ENCODE measurements around the gene KRAS.

Gene KRAS

DNA sequence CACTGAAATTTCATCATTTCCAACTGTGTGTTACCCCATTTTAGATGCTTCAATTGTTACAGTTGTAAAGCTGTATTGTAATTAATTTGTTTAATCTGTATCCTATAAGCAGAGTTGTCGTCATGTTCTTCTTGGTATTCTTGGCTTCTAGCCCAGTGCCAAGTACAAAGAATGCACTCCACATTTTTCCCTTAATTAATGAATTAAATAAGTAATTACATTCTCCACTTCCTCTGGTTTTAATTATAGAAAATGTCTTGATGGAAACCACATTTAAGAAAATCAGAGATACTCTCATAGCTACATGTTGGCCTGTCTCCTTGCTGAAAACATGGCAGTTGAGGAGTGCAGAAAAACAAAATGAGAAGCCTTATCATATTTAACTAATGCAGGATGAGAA lies 56.5 kb downstream of the KRAS start:
- no peak for FAIRE-seq

DNA sequence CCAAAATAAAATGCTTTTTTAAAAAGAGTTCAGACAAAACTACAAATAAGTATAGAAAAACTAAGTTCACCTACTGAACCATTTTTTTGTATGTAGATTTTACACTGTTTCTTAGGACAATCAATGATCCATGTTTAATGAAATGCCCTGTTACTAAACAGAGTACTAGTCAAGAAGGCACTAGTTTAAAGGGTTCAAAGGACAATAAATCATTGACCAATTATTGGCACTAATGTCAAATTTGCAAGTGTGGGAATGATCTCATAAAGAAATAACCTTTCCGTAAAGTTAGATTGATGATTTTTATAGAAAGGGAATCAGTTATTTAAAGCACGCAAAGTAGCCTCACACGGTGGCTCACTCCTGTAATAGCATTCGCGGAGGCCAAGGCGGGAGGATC lies 59.9 kb downstream of the KRAS start:
- no peak for FAIRE-seq

DNA sequence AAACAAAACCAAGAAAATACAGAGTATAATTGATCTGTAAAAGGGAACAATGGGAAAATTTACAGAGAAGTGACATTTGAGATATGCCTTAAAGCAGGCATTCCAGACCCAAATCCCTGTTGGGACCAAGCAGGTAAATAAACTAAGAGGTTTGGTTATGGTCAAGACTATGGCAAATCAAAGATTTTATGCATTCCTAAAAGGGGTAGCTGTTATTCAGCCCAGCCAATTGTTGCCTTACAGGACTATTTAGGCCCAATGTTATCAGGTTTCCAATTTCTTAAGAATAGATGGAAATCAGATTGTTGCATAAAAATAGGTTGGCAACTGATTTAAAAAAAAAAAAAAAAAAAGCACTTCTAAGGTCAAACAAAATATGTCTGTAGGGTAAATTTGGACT lies 61.1 kb downstream of the KRAS start:
- FAIRE-seq, result no peak

DNA sequence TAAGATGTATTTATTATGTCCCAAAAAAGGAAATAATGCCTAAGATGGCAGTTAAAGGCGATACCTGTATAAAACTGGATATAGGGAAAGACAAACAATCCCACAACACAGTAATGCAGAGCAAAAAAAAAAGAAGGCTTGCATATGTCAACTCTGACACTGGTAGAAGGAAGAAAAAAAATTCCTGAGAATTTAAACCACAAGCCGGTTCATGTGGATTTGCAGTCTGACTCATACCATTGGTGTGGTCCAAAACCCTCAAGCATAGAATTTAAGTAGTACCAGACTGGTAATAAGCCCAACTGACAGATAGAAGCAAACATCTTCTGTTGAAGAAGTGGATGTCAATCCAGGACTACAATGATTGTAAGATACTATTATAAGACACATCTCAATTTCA lies 62.9 kb downstream of the KRAS start:
- FAIRE-seq, result no peak

DNA sequence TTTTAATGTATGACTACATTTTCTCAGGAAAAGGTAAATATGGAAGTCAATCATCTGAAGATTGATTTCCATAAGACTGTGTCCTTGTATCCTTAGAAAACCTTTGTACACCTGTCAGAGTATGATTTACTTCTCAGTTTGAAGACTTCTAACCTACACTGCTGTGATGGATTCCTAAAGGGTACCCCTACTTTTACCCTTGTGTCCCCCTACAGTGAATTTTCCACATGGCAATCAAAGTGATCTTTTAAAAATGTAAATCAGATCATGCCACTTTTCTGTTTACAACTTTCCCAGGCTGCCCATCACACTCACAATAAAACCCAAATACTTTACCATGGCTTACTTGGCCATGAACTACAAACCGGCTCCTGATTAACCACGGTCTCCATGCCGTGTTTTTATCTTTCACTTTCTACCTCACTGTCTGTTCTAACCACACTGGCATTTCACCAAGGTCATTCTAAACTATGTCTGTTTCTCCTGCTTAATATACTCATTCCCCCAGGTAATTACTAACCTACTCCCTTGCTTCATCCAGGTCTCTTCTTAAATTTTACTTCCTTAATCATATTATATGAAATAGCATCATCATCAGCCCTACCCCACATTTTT lies 63.8 kb downstream of the KRAS start:
- no peak for FAIRE-seq

DNA sequence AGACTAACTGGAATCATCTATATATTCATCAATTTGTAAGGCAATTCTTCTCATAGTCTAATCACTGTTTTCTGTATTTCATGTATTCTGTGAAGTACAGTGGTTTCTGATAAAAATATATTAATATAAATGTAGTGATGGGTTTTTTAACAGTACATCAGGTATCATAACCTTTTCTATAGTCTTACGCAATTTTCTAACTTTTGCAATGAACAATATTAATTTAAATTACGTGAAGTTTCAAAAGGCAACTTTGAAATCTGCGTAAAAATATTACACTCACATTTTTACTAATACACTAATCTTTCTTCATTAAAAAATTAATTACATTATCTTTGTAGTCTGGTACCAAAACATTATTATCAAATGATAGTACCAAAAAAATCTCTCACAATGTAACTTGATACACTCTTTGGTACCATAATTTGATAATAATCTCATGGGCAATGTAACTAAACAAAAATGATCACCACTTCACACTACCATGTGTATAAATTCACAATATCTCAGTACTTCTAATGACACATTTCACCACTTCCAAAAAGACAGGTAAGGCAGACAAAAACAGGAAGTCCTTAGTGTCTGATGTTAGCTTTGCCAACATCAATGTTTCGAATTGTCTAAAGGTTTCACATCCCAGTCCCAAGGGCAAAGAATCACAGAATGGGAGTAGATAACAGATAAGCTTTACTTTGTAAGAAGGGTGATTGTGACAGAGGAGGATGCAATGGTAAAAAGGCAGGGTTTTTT lies 64.5 kb downstream of the KRAS start:
- no peak for FAIRE-seq

DNA sequence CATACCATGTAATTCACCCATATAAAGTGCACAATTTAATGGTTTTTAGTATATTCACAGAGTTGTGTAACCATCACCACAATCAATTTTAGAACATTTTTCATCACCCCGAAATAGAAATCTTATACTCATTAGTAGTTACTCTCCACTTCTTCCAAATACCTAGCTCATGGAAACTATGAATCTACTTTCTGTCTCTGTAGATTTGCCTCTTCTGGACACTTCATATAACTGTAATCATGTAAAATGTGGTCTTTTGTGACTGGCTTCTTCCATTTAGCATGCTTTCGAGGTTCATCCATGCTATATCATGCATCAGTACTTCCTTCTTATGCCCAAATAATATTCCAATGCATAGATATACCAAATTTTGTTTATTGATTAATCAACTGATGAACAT lies 66.6 kb downstream of the KRAS start:
- no peak for FAIRE-seq

DNA sequence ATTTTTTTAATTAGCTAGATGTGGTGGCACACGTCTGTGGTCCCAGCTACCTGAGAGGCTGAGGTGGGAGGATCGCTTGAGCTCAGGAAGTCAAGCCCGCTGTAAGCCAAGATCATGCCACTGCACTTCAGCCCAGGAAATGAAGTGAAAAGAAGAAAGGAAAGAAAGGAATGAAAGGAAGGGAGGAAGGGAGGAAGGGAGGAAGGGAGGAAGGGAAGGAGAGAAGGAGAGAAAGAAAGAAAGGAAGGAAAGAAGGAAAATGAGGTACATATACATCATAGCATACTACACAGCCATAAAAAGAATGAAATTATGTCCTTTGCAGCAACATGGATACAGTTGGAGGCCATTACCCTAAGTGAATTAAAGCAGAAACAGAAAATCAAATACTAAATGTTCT lies 68.0 kb downstream of the KRAS start:
- FAIRE-seq, result no peak

DNA sequence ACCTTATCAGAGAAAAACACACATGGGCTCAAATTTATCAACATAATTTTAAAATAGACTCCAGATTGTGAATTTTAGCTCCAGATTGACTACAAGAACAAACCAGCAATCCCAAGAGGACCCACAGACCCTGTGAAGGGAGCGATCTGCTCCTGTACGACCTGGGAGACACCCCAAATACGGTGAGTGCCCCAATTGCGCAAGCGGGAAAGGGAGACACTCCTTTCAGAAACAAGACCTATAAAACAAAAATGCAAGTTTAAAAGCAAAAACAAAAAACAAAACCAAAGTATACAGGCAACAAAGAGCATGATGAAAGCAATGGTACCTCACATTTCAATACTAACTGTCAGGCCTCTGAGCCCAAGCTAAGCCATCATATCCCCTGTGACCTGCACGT lies 87.9 kb downstream of the KRAS start:
- FAIRE-seq, result no peak

DNA sequence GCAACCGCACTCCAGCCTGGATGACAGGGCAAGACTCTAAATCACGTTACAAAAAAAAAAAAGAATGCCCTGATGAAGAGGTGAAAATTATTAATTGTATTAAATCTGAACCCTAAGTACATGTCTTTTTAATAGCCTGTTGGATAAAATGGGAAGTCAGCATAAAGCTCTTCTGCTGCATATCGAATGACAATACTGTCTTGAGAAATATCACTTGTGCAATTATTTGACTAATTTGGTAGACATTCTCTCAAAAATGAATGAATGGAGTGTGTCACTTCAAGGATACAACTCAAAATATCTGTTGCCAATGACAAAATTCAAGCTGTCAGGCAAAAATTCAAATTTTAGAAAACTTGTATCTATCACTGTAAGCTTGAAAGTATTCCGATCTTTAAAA lies 94.7 kb downstream of the KRAS start:
- no peak for FAIRE-seq

DNA sequence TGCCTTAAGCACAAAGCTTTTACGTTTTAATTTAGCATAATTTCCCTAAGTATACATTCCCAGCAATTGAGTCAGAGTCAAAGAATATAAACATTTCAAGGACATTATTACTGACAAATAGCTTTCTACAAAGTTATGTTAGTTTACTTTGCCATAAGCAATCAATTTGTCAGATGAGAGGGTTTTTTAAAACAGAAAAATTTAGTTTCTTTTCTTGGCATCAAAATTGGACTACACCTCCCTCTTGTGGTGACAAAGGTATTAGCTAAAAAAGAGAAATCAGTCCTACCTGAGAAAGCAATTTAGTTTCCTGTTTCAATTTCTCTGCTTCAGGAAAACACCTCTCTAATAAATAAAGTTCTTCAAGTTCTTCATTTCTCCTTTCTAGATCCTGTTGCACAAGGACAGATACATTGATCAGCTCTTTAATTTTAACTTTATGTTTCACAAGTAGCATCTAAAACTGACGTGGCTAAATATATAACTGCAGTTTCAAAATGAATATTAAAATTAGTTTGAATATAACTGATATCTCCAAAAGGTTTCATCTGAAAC lies 95.6 kb downstream of the KRAS start:
- FAIRE-seq, result no peak
